Breast epithelium (tissue), 4 donors: ENCODE results near the gene COL4A4. TPM values are rescaled to one million over a fixed set of nuclear protein-coding genes. Genes with fewer than 3 reads are reported as not detected.

Source experiments
- DNase-seq, 2 donors: peaks; one replicate each; pipeline ENCODE4 v3.0.0-alpha.2; 2019; ENCODE audit warnings: low spot score in 2 of 2
- H3K27ac ChIP-seq, 2 donors: fragments of 200-600 bp; sonication (generic) in 1 of 2; one replicate each; pipeline ENCODE4 v1.5.1; 2016 to 2019; ENCODE audit warnings: mild to moderate bottlenecking in 1 of 2
- H3K27me3 ChIP-seq, 2 donors: fragments of 200-600 bp; sonication (generic) in 1 of 2; one replicate each; pipeline versions ENCODE4 v1.5.1 to v1.6.0; 2017 to 2019; ENCODE audit warnings: control low read depth in 1 of 2, mild to moderate bottlenecking in 1 of 2
- H3K36me3 ChIP-seq: fragments of 200-600 bp; one replicate; pipeline ENCODE4 v1.5.1; 2019
- H3K4me1 ChIP-seq, 2 donors: fragments of 200-600 bp; sonication (generic); one replicate each; pipeline ENCODE4 v1.5.1; 2016 to 2019; ENCODE audit warnings: control low read depth in 1 of 2
- H3K4me3 ChIP-seq, 3 donors: fragments of 200-600 bp; sonication (generic); 1 replicate in 2 of 3; 2 replicates in 1 of 3; pipeline ENCODE4 v1.5.1; 2016 to 2019; ENCODE audit warnings: mild to moderate bottlenecking in 3 of 3, moderate library complexity in 2 of 3
- H3K9me3 ChIP-seq, 2 donors: fragments of 200-600 bp; sonication (generic) in 1 of 2; one replicate each; pipeline ENCODE4 v1.5.1; 2016 to 2019; ENCODE audit warnings: control low read depth in 1 of 2
- POLR2A ChIP-seq: fragments of 450-650 bp; IDR thresholded peaks from one replicate; pipeline ENCODE4 v1.6.1; 2016; ENCODE audit warnings: antibody characterized with exemption, mild to moderate bottlenecking, moderate library complexity
- POLR2AphosphoS5 ChIP-seq, 3 donors: sonication (generic); formaldehyde crosslinking; IDR thresholded peaks; one replicate each; pipeline ENCODE4 v1.6.1; 2017; ENCODE audit warnings: antibody characterized with exemption in 3 of 3
- intact Hi-C: fragments of 100-400 bp; cut with DNase I; formaldehyde crosslinking; loops from one replicate; pipeline ENCODE4 v1.15.1; 2023; ENCODE audit warnings: low total_unique reads
- total RNA-seq, 3 donors: library from RNA; depleted of rRNA; stranded (reverse); fragments of >200 nt; gene quantifications; one replicate each; pipeline ENCODE4 v1.1.0, GENCODE V29; 2016
- TF ChIP-seq, protein P1 (sequence below), 3 donors: fragments of 450-650 bp; IDR thresholded peaks; one replicate each; pipeline ENCODE4 v1.5.1; 2016 to 2017; ENCODE audit warnings: antibody characterized with exemption in 3 of 3, mild to moderate bottlenecking in 3 of 3, moderate library complexity in 3 of 3

The COL4A4 gene
- total RNA-seq, 3 donors from 2014 or later: 1.2 to 3.8 (median 1.6) TPM

DNA sequence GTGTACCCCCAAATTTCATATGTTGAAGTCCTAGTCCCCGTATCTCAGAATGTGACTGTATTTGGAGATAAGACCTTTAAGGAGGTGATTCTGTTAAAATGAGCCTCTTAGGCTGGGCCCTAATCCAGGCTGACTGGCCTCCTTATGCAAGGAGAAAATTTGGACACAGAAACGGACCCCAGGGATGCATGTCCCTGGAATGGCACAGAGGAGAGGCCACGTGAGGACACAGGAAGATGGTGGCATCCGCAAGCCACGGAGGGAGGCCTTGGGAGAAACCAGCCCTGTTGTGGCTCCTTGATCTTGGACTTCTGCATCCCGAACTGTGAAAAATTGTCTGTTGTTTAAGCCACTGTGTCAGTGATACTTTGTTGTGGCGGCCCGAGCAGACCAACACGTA, 150.7 kb downstream of the COL4A4 start:
- Histone ChIP-seq H3K36me3 (no peaks in the 10 kb centered on the region), H3K4me1 (no peaks in the 10 kb centered on the region), H3K27me3 (no peaks in the 10 kb centered on the region), H3K4me3 (no peak overlapping the region), H3K27ac (no peak overlapping the region), H3K9me3 (no peaks in the 10 kb centered on the region)
- intact Hi-C loops: no loop called here
- no peak for DNase-seq
- no peak for TF ChIP-seq POLR2AphosphoS5 (IDR thresholded peaks at IDR 0.05)
- TF ChIP-seq, protein P1, sequence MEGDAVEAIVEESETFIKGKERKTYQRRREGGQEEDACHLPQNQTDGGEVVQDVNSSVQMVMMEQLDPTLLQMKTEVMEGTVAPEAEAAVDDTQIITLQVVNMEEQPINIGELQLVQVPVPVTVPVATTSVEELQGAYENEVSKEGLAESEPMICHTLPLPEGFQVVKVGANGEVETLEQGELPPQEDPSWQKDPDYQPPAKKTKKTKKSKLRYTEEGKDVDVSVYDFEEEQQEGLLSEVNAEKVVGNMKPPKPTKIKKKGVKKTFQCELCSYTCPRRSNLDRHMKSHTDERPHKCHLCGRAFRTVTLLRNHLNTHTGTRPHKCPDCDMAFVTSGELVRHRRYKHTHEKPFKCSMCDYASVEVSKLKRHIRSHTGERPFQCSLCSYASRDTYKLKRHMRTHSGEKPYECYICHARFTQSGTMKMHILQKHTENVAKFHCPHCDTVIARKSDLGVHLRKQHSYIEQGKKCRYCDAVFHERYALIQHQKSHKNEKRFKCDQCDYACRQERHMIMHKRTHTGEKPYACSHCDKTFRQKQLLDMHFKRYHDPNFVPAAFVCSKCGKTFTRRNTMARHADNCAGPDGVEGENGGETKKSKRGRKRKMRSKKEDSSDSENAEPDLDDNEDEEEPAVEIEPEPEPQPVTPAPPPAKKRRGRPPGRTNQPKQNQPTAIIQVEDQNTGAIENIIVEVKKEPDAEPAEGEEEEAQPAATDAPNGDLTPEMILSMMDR (IDR thresholded peaks at IDR 0.05): no peak
- no peak for TF ChIP-seq POLR2A

DNA sequence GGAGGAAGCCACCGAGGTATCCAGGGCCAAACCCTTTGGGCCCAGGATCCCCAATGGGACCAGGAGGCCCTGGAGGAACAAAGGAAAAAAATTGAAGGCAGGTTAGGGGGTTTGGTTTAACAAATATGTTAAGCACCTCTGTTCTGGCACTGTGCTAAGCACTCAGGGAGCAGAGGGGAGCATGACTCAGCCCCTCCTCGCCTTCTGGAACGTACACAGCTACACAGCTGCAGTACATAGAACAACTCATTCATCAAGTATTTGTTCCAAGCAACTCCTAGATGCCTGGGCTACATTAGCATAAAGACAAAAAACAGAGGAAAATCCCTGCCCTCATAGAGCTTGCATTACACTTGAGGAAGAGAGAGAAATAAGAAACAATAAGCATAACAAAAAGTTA, 153.6 kb downstream of the COL4A4 start:
- Histone ChIP-seq H3K36me3 (no peaks in the 10 kb centered on the region), H3K27ac (no peak overlapping the region), H3K4me1 (no peaks in the 10 kb centered on the region), H3K4me3 (no peak overlapping the region), H3K9me3 (no peaks in the 10 kb centered on the region), H3K27me3 (no peaks in the 10 kb centered on the region)
- DNase-seq: no peak
- TF ChIP-seq, protein P1 (IDR thresholded peaks at IDR 0.05): no peak
- no peak for TF ChIP-seq POLR2AphosphoS5 (IDR thresholded peaks at IDR 0.05)
- no peak for TF ChIP-seq POLR2A
- intact Hi-C loops: no loop called here

DNA sequence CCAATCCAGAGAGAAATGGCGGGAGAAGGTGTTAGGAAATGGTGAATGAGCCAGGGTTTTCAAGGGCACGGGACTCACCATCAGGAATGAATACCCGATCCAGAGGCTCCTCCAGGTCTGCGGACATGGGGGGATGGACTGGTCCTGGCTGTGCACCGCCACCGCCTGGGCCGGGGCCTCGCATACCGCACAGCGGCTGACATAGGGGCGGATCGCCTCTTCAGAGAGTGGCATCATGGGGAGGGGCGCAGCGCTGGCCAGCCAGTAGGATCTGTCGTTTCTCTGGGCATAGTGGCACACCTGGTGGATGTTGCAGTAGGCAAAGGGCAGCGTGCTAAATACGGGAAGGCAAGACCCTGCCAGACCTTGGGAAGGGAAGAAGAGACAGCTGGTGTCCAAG, 156.1 kb downstream of the COL4A4 start:
- no peak for DNase-seq
- Histone ChIP-seq H3K9me3 (no peaks in the 10 kb centered on the region), H3K4me3 (no peak overlapping the region), H3K36me3 (no peaks in the 10 kb centered on the region), H3K27me3 (no peaks in the 10 kb centered on the region), H3K4me1 (no peaks in the 10 kb centered on the region), H3K27ac (no peak overlapping the region)
- intact Hi-C loops: no loop called here
- no peak for TF ChIP-seq POLR2A
- TF ChIP-seq, protein P1 (IDR thresholded peaks at IDR 0.05): no peak
- no peak for TF ChIP-seq POLR2AphosphoS5 (IDR thresholded peaks at IDR 0.05)

DNA sequence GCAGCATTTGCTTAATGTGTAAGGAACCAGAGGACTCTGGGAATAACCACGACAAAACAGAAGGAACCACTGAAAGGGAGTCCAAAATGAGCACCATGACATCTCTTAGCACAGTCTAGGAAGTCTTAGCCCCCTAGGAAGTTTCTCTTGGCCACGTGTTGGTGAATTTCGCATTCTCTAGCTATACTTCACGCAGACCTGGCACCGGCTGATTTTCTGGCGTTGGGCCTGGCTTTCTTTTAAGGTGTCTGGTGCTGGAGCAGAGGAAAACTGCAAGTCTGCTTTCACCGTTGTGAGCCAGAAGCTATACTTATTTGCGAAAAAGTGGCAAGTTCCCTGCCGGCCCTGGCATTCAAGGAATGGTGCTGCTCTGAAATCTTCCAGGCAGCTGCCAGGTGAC, 156.9 kb downstream of the COL4A4 start:
- H3K4me3 ChIP-seq: no peak overlapping the region
- H3K9me3 ChIP-seq: no peaks in the 10 kb centered on the region
- H3K27ac ChIP-seq: no peak overlapping the region
- no peaks in the 10 kb centered on the region for H3K36me3 ChIP-seq
- DNase-seq: no peak
- H3K27me3 ChIP-seq: no peaks in the 10 kb centered on the region
- no peaks in the 10 kb centered on the region for H3K4me1 ChIP-seq
- intact Hi-C loops: no loop called here
- TF ChIP-seq POLR2AphosphoS5 (IDR thresholded peaks at IDR 0.05) (no peak), POLR2A (no peak)
- TF ChIP-seq, protein P1 (IDR thresholded peaks at IDR 0.05): no peak

DNA sequence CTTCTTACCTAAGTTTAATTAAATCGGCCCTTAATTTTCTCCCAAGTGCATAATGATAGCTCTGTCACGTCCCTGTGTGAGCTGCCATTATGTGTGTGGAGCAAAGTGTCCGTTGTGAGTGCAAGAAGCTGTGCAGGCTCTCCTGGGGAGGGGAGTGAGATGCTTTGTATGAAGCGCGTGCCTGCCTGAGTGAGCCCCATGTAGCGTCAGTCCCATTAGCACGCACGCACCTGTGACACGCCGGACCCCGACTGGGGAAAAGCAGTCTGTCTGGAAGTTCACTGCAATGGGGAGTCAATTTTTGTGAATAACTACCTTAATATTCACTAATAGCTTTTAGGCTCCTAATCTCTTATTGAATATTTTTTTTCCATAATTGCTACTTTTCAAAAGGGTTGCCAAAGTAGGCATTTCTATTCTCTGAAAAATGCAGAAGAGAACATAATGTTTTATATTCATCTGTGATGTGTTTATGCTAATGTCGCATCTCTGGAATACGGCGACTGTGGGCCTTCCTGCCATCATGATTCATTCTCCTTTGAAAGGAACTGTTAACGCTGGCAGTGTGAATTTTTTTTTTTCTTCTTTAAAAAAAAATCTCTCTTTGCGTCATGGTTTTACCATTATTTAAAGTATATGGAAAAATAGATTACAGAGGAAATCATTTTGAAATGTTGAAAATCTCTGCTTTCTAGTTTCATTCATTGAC, 157.7 kb downstream of the COL4A4 start:
- Histone ChIP-seq H3K9me3 (no peaks in the 10 kb centered on the region), H3K27me3 (no peaks in the 10 kb centered on the region), H3K36me3 (no peaks in the 10 kb centered on the region), H3K4me1 (no peaks in the 10 kb centered on the region), H3K4me3 (no peak overlapping the region), H3K27ac (no peak overlapping the region)
- TF ChIP-seq POLR2AphosphoS5 (IDR thresholded peaks at IDR 0.05): no peak
- TF ChIP-seq, protein P1 (IDR thresholded peaks at IDR 0.05): no peak
- TF ChIP-seq POLR2A: no peak
- intact Hi-C loops: no loop called here
- DNase-seq: no peak
